Body of pancreas (tissue), 4 donors: Measurements from ENCODE around the gene SERPINF2.

Experiments
- CTCF ChIP-seq, 7 experiments: fragments of 450-650 bp in 4 of 7; fragments of 200-600 bp in 3 of 7; sonication (generic) in 3 of 7; IDR thresholded peaks; one replicate each; pipeline ENCODE4 v1.5.1; 2016 to 2019; ENCODE audit warnings: antibody characterized with exemption in 7 of 7
- POLR2A ChIP-seq, 3 donors: fragments of 450-650 bp; IDR thresholded peaks; one replicate each; pipeline ENCODE4 v1.6.1; 2016; ENCODE audit warnings: antibody characterized with exemption in 3 of 3, mild to moderate bottlenecking in 2 of 3

- TF ChIP-seq POLR2A (IDR thresholded peaks at IDR 0.05) (no peak), CTCF (IDR thresholded peaks at IDR 0.05) (peak; percentile 20 to 70 (median 59))
Measured at GRCh38 chr17:1713878-1714426, 28.7 kb upstream of the SERPINF2 start.
